Activated naive CD4-positive, alpha-beta T cell treated with anti-CD3 and anti-CD28 coated beads, Interleukin-2, amount 50 U/mL, for 72 hours (primary cell): ENCODE measurements around the gene MYO16. TPM values are rescaled to one million over a fixed set of nuclear protein-coding genes. Genes with fewer than 3 reads are reported as not detected.

Source experiments
- ATAC-seq, 2 donors: fragments of 150-1000 bp; cut with Tn5 transposase; 2 replicates each; pipeline ENCODE4 v1.10.0; 2021; ENCODE audit warnings: mild to moderate bottlenecking in 2 of 2, moderate library complexity in 2 of 2
- DNase-seq, 2 donors: peaks; one replicate each; pipeline ENCODE4 v3.0.0; 2021 to 2022; ENCODE audit warnings: low spot score in 2 of 2
- H3K27ac Mint-ChIP-seq, 2 donors: one replicate each; pipeline ENCODE4 v1.8.0; 2022; ENCODE audit warnings: mild to moderate bottlenecking in 2 of 2, mixed read lengths in 2 of 2
- H3K36me3 Mint-ChIP-seq, 2 donors: one replicate each; pipeline ENCODE4 v1.8.0; 2022; ENCODE audit warnings: mixed read lengths in 2 of 2
- H3K9me3 Mint-ChIP-seq, 2 donors: one replicate each; pipeline ENCODE4 v1.8.0; 2022; ENCODE audit warnings: mixed read lengths in 2 of 2
- total RNA-seq, 2 donors: library from RNA; stranded (reverse); gene quantifications; one replicate each; pipeline ENCODE4 v1.2.3, GENCODE V29; 2022

Gene MYO16
- total RNA-seq, 2 donors from 2014 or later: not detected

- Mint-ChIP-seq H3K36me3 (no peaks in the 10 kb centered on the region), H3K9me3 (peaks cover 0 to 7% of the 10 kb centered on the region in 2 donors), H3K27ac (no peak overlapping the region)
- no peak for ATAC-seq
- no peak for DNase-seq
These were observed 14.4 kb downstream of the MYO16 start for GRCh38 chr13:108643646-108644353.

- DNase-seq: no peak
- ATAC-seq: no peak
These were observed 16.0 kb downstream of the MYO16 start for GRCh38 chr13:108645376-108645775.

GRCh38 chr13:108650271-108650670 lies 20.9 kb downstream of the MYO16 start:
- Mint-ChIP-seq H3K9me3 (no peaks in the 10 kb centered on the region), H3K27ac (no peak overlapping the region), H3K36me3 (no peaks in the 10 kb centered on the region)
- DNase-seq (no peak), ATAC-seq (no peak)

More at GRCh38 chr13:108645376-108645775, 16.0 kb downstream of the MYO16 start:
- Mint-ChIP-seq H3K9me3 (peaks cover 0 to 7% of the 10 kb centered on the region in 2 donors), H3K36me3 (no peaks in the 10 kb centered on the region), H3K27ac (no peak overlapping the region)

GRCh38 chr13:108656742-108657141 lies 27.3 kb downstream of the MYO16 start:
- Mint-ChIP-seq H3K36me3 (no peaks in the 10 kb centered on the region), H3K9me3 (peaks cover 0 to 8% of the 10 kb centered on the region in 2 donors), H3K27ac (no peak overlapping the region)
- no peak for DNase-seq
- ATAC-seq: no peak

GRCh38 chr13:108657519-108657918 lies 28.1 kb downstream of the MYO16 start:
- Mint-ChIP-seq H3K9me3 (peaks cover 0 to 10% of the 10 kb centered on the region in 2 donors), H3K36me3 (no peaks in the 10 kb centered on the region), H3K27ac (no peak overlapping the region)
- ATAC-seq: no peak
- DNase-seq: no peak

- H3K27ac Mint-ChIP-seq: no peak overlapping the region
- no peak for DNase-seq
- ATAC-seq: no peak
- peaks cover 0 to 6% of the 10 kb centered on the region in 2 donors for H3K36me3 Mint-ChIP-seq
- peaks cover 0 to 9% of the 10 kb centered on the region in 2 donors for H3K9me3 Mint-ChIP-seq
These were observed 33.1 kb downstream of the MYO16 start for GRCh38 chr13:108662528-108662927.

GRCh38 chr13:108663710-108664109 lies 34.3 kb downstream of the MYO16 start:
- no peak overlapping the region for H3K27ac Mint-ChIP-seq
- DNase-seq (no peak), ATAC-seq (no peak)
- H3K36me3 Mint-ChIP-seq: peaks cover 0 to 8% of the 10 kb centered on the region in 2 donors
- peaks cover under 1 to 11% of the 10 kb centered on the region in 2 donors for H3K9me3 Mint-ChIP-seq

- H3K27ac Mint-ChIP-seq: no peak overlapping the region
- H3K9me3 Mint-ChIP-seq: peaks cover 7 to 11% of the 10 kb centered on the region in 2 donors
- DNase-seq: no peak
- ATAC-seq: no peak
- H3K36me3 Mint-ChIP-seq: peaks cover 0 to 19% of the 10 kb centered on the region in 2 donors
These were observed 37.8 kb downstream of the MYO16 start for GRCh38 chr13:108667205-108667604.

GRCh38 chr13:108669381-108669780 lies 40.0 kb downstream of the MYO16 start:
- Mint-ChIP-seq H3K36me3 (peaks cover 0 to 13% of the 10 kb centered on the region in 2 donors), H3K27ac (no peak overlapping the region), H3K9me3 (peaks cover 7 to 11% of the 10 kb centered on the region in 2 donors)
- ATAC-seq (no peak), DNase-seq (no peak)

- ATAC-seq (no peak), DNase-seq (no peak)
- Mint-ChIP-seq H3K9me3 (peaks cover under 1% of the 10 kb centered on the region in 2 donors), H3K27ac (no peak overlapping the region), H3K36me3 (peaks cover 0 to 4% of the 10 kb centered on the region in 2 donors)
These were observed 44.9 kb downstream of the MYO16 start for GRCh38 chr13:108674346-108674745.

GRCh38 chr13:108674771-108675170 lies 45.4 kb downstream of the MYO16 start:
- ATAC-seq: no peak
- H3K27ac Mint-ChIP-seq: no peak overlapping the region
- no peaks in the 10 kb centered on the region for H3K36me3 Mint-ChIP-seq
- no peaks in the 10 kb centered on the region for H3K9me3 Mint-ChIP-seq
- DNase-seq: no peak

- Mint-ChIP-seq H3K27ac (no peak overlapping the region), H3K9me3 (no peaks in the 10 kb centered on the region), H3K36me3 (no peaks in the 10 kb centered on the region)
- DNase-seq: no peak
- no peak for ATAC-seq
These were observed 47.2 kb downstream of the MYO16 start for GRCh38 chr13:108676620-108677019.

- Mint-ChIP-seq H3K36me3 (no peaks in the 10 kb centered on the region), H3K9me3 (no peaks in the 10 kb centered on the region)
- no peak for ATAC-seq
These were observed 48.4 kb downstream of the MYO16 start for GRCh38 chr13:108677806-108678205.

GRCh38 chr13:108680011-108680410 lies 50.6 kb downstream of the MYO16 start:
- Mint-ChIP-seq H3K27ac (no peak overlapping the region), H3K9me3 (no peaks in the 10 kb centered on the region), H3K36me3 (no peaks in the 10 kb centered on the region)
- ATAC-seq (no peak), DNase-seq (no peak)

More at GRCh38 chr13:108677806-108678205, 48.4 kb downstream of the MYO16 start:
- no peak overlapping the region for H3K27ac Mint-ChIP-seq
- no peak for DNase-seq

- DNase-seq (no peak), ATAC-seq (no peak)
- Mint-ChIP-seq H3K36me3 (no peaks in the 10 kb centered on the region), H3K9me3 (no peaks in the 10 kb centered on the region), H3K27ac (no peak overlapping the region)
These were observed 52.7 kb downstream of the MYO16 start for GRCh38 chr13:108681986-108682575.

GRCh38 chr13:108682714-108683113 lies 53.3 kb downstream of the MYO16 start:
- Mint-ChIP-seq H3K36me3 (no peaks in the 10 kb centered on the region), H3K9me3 (no peaks in the 10 kb centered on the region), H3K27ac (no peak overlapping the region)
- no peak for ATAC-seq
- no peak for DNase-seq

- no peaks in the 10 kb centered on the region for H3K9me3 Mint-ChIP-seq
- ATAC-seq (no peak), DNase-seq (no peak)
- H3K27ac Mint-ChIP-seq: no peak overlapping the region
- H3K36me3 Mint-ChIP-seq: no peaks in the 10 kb centered on the region
These were observed 56.6 kb downstream of the MYO16 start for GRCh38 chr13:108686027-108686426.

- no peaks in the 10 kb centered on the region for H3K36me3 Mint-ChIP-seq
- no peak overlapping the region for H3K27ac Mint-ChIP-seq
- no peak for ATAC-seq
- DNase-seq: no peak
- H3K9me3 Mint-ChIP-seq: no peaks in the 10 kb centered on the region
These were observed 61.3 kb downstream of the MYO16 start for GRCh38 chr13:108690726-108691125.
